HCT116 (cell line): ENCODE data around the gene TDP1.

Experiments used
- CEBPB ChIP-seq: IDR thresholded peaks from 2 replicates; pipeline ENCODE4 v1.6.1; 2012; ENCODE audit warnings: low read depth
- CTCF ChIP-seq, 3 experiments: fragments of 200-600 bp in 1 of 3; sonication (generic) in 1 of 3; IDR thresholded peaks in 2 of 3; conservative IDR thresholded peaks in 1 of 3; 2 replicates each; pipeline ENCODE4 v1.5.1; 2012 to 2017; ENCODE audit warnings: low read depth in 2 of 3, low read length in 2 of 3, antibody characterized with exemption in 1 of 3, borderline replicate concordance in 1 of 3, control low read depth in 1 of 3, mild to moderate bottlenecking in 1 of 3, mixed read lengths in 1 of 3, mixed run types in 1 of 3, moderate library complexity in 1 of 3; ENCODE audit not compliant: insufficient read depth in 1 of 3
- EZH2 ChIP-seq: fragments of 200-600 bp; sonication (generic); IDR thresholded peaks from 2 replicates; pipeline ENCODE4 v1.6.1; 2017; ENCODE audit warnings: antibody characterized with exemption, mixed run types
- JUND ChIP-seq: IDR thresholded peaks from 2 replicates; pipeline ENCODE4 v1.6.1; 2012
- POLR2A ChIP-seq: IDR thresholded peaks from 2 replicates; pipeline ENCODE4 v1.7.0; 2011; ENCODE audit warnings: borderline replicate concordance; ENCODE audit not compliant: insufficient read depth, insufficient read length; ENCODE audit errors: extremely low read depth
- POLR2AphosphoS5 ChIP-seq: IDR thresholded peaks from 2 replicates; pipeline ENCODE4 v1.6.1; 2011; ENCODE audit warnings: mild to moderate bottlenecking, low read depth, low read length, moderate library complexity
- RAD21 ChIP-seq: IDR thresholded peaks from 2 replicates; pipeline ENCODE4 v1.6.1; 2012; ENCODE audit warnings: low read depth, mild to moderate bottlenecking
- SIN3A ChIP-seq: IDR thresholded peaks from 2 replicates; pipeline ENCODE4 v1.6.1; 2012; ENCODE audit warnings: low read depth
- SP1 ChIP-seq: IDR thresholded peaks from 2 replicates; pipeline ENCODE4 v1.6.1; 2012; ENCODE audit warnings: low read depth
- TCF7L2 ChIP-seq: IDR thresholded peaks from 2 replicates; pipeline ENCODE4 v1.7.0; 2011; ENCODE audit warnings: borderline replicate concordance, inconsistent platforms; ENCODE audit not compliant: insufficient read depth, insufficient read length; ENCODE audit errors: extremely low read depth
- YY1 ChIP-seq: IDR thresholded peaks from 2 replicates; pipeline ENCODE4 v1.6.1; 2011; ENCODE audit warnings: low read length, low read depth, moderate library complexity, mild to moderate bottlenecking; ENCODE audit not compliant: insufficient replicate concordance; ENCODE audit errors: extremely low read depth
- ZFX ChIP-seq: fragments of 450-650 bp; IDR thresholded peaks from 2 replicates; pipeline ENCODE4 v1.6.1; 2017
- ZNF274 ChIP-seq: fragments of 200-500 bp; sonication (Bioruptor generic); IDR thresholded peaks from 2 replicates; pipeline ENCODE4 v1.6.1; 2014; ENCODE audit warnings: mild to moderate bottlenecking, low read depth, low read length, inconsistent platforms
- TF ChIP-seq, protein P1 (sequence below): IDR thresholded peaks from 2 replicates; pipeline ENCODE4 v1.6.1; 2012; ENCODE audit warnings: low read depth

GRCh38 chr14:89978656-89979055 is 22.9 kb downstream of the TDP1 start:
- TF ChIP-seq YY1 (no peak), CTCF (IDR thresholded peaks at IDR 0.05 in 2 of 3, conservative IDR thresholded peaks at IDR 0.05 in 1 of 3; ENCODE audit: borderline replicate concordance in 1 of 3, insufficient read depth in 1 of 3, low read depth in 2 of 3, low read length in 2 of 3) (no peak), POLR2AphosphoS5 (no peak), EZH2 (no peak), ZNF274 (no peak), JUND (no peak), SP1 (no peak), TCF7L2 (no peak), SIN3A (no peak), RAD21 (no peak), POLR2A (no peak), CEBPB (no peak), ZFX (no peak)
- TF ChIP-seq, protein P1, sequence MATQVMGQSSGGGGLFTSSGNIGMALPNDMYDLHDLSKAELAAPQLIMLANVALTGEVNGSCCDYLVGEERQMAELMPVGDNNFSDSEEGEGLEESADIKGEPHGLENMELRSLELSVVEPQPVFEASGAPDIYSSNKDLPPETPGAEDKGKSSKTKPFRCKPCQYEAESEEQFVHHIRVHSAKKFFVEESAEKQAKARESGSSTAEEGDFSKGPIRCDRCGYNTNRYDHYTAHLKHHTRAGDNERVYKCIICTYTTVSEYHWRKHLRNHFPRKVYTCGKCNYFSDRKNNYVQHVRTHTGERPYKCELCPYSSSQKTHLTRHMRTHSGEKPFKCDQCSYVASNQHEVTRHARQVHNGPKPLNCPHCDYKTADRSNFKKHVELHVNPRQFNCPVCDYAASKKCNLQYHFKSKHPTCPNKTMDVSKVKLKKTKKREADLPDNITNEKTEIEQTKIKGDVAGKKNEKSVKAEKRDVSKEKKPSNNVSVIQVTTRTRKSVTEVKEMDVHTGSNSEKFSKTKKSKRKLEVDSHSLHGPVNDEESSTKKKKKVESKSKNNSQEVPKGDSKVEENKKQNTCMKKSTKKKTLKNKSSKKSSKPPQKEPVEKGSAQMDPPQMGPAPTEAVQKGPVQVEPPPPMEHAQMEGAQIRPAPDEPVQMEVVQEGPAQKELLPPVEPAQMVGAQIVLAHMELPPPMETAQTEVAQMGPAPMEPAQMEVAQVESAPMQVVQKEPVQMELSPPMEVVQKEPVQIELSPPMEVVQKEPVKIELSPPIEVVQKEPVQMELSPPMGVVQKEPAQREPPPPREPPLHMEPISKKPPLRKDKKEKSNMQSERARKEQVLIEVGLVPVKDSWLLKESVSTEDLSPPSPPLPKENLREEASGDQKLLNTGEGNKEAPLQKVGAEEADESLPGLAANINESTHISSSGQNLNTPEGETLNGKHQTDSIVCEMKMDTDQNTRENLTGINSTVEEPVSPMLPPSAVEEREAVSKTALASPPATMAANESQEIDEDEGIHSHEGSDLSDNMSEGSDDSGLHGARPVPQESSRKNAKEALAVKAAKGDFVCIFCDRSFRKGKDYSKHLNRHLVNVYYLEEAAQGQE = no peak
